GM03348 (cell line): ENCODE data around the gene SHISA6.
"Not testable (repeated sequence)": the region's sequence is repeated elsewhere in the genome, so short reads cannot be mapped to it uniquely, and the experiment has no call there.

Source experiments
- DNase-seq: peaks from one replicate; pipeline ENCODE4 v3.0.0; 2012; ENCODE audit warnings: low spot score

SHISA6 gene

DNA sequence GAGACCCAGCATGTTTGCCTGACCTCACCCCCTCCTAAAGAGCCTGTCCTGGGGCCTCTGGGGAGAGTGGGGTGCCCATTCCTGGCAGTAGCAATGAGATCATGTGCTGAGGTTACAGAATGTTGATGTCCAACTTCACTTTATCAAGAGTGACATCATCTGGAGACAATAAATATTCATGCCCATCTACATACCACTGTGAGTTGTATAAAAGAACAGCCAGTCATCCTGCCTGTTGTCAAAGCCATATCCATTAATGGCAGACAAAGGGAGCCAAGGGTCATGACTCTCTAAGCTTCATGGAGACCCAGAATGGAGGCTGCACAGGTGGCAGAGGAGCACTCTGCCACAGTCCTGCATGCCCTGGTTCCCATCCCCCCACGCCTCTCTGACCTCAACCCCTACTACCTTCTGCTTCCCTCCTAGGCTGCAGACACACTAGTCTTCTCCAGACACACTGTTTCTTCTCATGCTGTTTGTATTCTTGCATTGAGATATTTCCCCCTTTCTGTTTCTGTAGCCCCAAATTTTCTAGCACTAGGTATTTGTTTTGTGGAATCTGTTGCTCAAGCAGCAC is 27.1 kb downstream of the SHISA6 start:
- no peak for DNase-seq

DNA sequence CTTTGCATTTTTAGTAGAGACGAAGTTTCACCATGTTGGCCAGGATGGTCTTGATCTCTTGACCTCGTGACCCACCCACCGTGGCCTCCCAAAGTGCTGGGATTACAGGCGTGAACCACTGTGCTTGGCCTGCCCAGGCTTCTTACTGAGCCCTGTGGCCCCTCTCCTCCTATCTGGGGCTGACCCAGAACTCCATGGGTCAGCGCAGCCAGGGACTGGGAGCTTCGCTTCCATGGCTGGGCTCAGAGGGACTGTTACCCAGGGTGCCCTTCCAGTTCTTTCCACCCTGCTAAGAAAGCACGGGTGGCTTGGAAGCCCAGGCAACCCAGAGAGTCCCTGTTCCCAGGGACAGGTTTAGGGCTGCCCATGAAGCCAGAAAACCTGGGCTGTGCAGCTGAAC is 28.2 kb downstream of the SHISA6 start:
- DNase-seq = no peak

DNA sequence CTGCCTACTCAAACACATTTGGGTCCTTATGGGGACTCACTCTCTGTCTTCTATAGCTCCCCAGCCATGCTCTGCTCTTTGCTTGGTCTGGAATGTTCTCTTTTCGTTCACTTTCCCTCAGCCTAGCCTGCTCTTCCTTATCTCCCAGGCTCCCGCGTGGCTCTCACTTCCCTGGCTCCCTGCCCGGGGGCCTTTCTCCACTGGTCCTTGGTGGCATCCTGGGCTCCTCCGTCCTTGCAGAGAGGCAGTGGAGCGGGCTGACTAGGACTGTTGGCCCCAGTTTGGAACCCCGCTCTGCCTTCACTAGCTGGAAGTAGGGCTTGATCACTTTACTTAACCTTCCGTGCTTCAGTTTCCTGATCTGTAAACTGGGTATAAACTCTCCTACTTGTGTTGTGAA is 31.2 kb downstream of the SHISA6 start:
- no peak for DNase-seq

DNA sequence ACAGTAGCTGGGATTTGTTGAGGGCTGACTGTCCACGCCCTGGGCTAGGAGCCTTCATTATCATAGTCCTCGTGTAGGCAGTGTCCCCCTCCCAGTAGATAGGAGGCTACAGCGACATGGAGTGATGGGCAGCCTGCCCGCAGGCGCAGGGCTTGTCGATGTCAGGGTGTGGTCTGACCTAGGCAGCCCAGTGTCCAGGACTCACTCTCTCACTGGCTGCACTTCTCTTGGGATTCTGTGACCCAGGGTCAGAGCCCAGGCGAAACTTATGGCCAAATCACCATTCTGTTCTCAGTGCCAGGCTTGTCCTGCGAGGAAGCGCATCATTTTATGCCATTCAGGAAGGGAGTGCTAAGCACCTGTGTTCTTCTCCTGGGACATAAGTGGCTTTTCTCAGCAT is 32.6 kb downstream of the SHISA6 start:
- DNase-seq = no peak

DNA sequence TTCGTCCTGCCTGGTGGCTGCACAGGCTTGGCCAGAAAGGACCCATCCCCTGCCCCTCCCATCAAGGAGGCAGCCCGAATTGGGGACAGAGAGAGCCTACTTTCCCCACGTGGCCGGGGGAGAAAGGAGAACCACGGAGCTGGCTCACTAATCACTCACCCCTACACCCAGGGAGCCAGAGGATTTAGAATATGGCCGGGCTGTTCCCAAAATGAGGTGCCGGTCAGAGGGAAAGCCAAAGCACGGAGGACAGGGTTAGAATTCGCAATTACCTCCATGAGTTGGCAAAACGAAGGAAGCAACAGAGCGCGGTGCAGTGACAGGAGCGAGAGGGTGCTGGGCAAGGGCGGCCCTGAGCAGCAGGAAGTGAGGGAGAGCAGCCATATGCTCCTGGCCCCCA is 33.1 kb downstream of the SHISA6 start:
- no peak for DNase-seq

DNA sequence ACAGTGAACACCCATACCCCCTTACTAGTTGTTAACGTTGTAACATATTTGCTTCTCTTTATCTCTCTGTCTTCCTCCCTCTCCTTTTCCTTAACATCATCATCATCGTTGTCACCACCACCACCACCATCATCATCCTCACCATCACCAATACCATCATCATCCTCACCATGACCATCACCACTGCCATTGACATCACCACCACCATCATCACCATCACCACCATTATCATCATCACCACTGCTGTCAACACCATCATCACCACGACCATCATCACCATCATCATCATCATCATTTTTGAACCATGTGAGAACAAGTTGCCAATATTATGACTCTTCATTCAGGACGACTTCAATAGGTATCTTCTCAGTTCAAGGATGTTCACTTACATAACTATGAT is 35.5 kb downstream of the SHISA6 start:
- no peak for DNase-seq

DNA sequence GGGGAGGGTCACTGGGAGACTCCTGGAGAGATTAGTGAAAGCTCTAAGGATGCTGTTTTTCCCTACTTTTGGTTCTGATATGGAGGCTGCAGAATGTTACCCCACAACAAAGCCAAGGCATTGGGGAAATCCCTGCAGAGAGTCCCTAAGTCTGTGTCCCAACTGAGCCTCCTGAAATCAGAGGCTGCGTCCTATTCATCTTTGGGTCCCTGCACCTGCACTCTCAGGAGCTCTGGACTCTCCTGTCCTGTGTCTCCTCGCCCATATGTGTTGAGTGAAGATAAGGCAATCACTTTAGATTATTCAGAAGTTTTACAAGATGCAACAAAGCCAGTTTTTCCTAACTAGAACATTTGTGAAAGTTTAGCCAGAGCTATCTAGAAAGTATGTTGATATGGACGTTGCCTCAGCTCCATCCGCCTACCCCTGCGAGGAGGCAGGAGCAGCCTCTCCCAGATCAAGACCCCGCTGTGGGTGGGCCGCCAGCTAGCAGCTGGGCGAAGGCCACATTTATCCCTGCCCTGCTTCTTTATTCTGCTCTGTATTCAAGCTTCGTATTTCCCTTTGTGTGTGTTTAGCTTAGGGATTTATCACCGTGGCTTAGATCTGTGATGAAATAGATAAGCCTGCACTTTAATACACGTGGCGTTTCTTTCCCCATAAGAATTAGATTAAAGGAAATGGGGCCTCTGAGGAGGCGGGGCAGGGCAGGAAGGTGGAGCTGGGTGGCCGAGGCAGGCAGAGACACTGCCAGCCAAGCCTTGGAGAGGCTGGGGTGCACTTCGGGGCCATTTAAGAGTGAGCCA is 37.4 kb downstream of the SHISA6 start:
- no peak for DNase-seq

DNA sequence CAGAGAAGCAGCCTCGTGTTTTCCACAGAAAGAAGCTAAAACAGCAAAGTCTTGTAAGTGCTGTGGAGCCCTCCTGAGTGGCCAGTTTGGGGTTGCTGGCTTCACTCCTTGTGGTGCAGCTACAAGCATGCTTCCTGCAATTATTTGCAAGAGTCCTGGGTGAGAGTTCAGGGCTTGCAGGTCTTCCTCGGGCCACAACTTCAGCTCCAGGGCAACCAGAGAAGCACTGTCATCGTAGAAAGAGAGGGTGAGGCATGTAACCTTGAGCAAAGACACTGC is 37.9 kb downstream of the SHISA6 start:
- no peak for DNase-seq

DNA sequence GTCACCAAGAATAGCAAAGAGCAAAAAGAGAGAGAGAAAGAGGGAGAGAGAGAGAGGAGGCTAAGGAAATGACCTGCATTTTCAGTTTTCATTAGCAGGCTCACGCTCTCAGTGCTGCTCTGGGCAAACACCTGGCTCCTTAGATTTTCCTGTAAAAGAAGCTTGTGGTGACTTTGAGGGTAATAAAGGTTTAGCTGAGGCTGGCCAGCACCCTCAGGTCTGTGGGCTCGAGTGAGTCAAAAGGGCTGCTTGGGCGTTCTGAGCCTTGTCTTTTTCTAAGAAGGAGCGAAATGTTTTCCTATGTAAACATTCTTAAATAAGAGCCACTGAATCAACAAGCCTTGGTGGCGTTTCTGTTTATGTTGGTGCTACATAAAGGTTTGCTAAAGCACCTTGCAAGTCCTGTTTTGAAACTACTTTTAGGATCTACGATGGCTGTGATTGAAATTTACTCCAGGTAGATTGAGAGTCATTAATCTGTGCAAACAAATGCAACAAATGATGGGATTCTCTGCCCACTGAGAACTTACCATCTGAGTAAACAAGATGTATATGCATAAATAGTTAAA is 38.8 kb downstream of the SHISA6 start:
- no peak for DNase-seq

DNA sequence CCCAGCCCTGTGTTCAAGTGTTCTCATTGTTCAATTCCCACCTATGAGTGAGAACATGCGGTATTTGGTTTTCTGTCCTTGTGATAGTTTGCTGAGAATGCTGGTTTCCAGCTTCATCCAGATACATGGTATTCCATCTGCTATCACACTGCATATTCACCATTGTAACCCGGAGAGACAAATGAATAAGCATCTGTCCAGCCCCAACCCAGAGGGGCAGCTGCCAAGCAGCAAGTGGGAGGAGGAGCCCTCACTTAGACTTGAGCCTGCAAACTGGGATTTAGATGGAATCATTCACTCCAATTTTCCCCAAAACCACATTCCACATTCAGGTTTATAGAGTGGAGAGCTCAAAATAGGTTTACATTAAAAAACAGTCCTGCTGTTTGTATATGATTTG is 41.6 kb downstream of the SHISA6 start:
- no peak for DNase-seq

DNA sequence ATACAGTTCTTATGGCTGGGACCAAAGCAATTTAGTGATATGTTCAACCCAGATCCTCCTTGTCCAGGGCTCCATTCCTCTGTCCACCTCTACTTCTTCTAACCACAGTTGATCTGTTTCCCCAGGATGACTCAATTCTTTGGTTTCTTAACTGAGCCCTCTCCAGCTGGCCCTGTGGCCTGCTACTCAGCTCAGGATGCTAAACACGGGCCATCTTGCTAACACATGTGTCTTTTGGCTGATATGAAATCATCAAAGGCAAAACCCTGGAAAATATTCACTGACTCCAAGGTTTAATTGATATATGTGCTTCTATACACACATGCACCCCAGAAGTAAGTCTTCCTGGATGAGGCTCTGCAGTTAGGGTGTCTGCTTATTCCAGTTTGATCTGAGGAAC is 43.8 kb downstream of the SHISA6 start:
- DNase-seq = no peak

DNA sequence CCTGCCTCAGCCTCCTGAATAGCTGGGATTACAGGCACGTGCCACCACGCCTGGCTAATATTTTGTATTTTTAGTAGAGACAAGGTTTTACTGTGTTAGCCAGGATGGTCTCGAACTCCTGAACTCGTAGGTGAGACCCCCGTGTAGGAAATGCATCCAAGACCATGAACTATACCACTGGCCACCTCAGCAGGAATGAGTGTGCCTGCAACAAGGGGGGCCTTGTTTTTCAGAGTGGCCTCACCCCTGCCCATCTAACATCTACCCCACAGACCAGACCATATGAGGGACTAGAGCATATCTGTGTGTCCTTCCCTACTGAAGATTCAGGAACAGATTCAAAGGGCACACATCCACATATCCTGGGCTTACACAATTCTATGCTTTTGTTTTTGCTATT is 44.9 kb downstream of the SHISA6 start:
- DNase-seq = no peak

DNA sequence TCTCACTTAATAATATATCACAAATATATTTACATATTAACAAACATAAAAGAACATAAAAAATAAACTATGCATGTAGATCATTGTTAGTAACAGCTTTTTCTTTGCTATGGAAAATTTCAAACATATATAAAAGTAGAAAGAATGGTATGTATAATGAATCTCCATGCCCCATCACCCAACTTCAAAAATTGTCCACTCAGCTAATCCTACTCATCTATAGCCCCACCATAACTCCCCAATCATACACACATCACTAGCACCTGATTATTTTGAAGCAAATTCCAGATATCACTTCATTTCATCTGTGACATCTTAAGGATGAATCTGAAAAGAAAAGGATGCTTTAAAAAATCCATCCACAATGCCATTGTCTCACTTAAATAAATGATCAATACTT is 46.8 kb downstream of the SHISA6 start:
- no peak for DNase-seq

DNA sequence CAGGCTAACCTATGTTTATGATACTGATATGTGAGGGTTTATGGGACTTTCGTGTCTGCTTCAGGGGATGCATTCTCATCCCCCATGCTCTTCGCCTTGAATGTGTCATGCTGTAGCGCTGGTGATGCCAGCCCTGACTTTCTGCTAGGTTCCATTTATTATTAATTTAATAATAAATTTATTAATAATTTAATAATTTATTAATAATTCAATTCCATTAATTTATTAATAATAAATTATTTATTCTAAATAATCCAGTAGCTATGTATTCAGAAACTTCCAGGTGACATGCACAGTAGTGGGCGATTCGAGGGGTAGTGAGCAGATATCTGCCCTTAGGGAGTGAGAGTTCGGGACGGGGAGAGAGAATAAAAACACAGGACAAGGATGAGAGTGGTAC is 49.8 kb downstream of the SHISA6 start:
- no peak for DNase-seq

DNA sequence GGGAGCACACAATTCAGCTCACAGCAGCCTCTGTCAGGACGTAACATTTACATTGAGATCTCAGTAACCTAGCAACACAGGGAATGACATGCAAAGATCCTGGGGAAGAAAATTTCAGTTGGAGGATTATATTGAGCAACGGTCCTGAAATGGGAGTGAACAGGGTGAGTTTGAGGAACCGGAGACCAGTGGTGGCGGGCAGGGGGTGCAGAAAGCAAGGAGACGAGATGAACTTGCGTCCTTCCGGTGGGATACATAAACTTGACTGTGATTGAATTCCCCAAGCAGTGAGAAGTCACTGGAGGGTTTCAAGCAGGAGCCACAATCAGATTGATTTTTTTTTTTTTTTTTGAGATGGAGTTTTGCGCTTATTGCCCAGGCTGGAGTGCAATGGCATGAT is 51.5 kb downstream of the SHISA6 start:
- no peak for DNase-seq

DNA sequence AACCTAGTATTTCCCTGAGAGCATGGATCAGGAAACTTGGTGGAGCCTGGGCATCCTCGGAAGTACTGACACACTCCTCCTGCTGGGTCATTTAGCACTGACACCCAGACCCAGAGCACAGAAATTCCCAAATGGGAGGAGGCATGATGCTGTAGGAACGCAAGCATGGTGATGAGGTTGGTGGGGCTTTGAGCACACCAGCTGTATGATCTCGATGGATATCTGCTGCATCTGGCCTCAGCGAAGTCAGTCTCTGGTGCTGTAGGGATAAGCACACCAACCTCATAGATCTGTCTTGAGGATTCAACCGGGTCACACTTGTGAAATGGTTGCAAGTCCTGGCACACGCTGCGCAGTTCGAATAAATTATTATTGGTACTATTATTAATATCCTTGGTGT is 52.5 kb downstream of the SHISA6 start:
- DNase-seq = no peak

DNA sequence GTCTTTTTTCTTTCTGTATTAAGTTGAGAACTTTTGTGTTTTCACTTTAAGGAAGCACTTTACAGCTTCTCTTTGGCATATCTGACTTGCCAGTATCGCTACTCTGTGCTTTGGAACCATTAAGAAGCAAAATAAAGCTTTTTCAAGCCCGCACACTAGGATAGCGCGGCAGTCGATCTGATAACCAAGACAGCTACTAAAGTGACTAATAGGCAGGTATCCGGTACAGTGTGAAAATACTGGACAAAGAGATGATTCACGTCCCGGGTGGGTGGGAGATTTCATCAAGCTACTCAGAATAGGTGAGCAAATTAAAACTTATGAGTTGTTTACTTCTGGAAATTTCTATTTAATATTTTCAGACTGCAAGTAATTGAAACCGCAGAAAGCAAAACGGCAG is 53.8 kb downstream of the SHISA6 start:
- no peak for DNase-seq

DNA sequence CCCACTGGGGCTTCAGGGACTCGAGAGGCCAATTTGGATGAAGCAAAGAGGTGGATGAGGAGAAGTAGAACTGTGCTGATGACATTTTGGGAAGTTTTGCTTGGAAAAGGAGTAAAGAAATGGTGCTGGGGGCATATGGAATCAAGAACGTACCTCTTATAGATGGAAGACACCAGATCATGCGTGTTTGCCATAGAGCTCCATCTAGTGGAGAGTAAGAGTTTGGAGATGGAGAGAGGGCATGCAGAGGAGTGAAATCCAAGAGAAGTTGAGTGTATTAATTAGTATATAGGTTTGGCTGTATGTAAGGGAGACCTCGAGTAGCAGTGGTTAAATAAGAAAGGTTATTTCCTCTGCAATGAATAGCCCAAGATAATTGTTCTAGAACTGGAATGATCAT is 56.0 kb downstream of the SHISA6 start:
- no peak for DNase-seq

DNA sequence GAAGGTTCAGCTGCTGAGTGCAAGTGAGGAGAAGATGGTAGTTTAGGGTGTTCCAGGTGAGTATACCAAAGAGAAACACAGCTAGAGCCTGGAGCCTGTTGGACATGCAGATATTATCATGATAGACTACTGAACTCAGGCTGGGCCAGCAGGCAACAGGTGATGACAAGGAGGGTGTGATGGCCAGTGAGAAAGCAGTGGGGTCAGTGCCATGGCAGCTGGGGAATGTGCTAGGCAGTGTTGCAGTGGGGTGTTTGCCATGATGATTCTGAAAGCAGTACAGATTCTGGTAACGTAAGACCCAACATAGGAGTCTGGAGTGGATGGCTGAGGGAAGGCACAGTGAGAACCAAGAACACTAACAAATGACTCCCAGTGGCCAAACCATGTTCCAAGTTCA is 57.4 kb downstream of the SHISA6 start:
- no peak for DNase-seq

DNA sequence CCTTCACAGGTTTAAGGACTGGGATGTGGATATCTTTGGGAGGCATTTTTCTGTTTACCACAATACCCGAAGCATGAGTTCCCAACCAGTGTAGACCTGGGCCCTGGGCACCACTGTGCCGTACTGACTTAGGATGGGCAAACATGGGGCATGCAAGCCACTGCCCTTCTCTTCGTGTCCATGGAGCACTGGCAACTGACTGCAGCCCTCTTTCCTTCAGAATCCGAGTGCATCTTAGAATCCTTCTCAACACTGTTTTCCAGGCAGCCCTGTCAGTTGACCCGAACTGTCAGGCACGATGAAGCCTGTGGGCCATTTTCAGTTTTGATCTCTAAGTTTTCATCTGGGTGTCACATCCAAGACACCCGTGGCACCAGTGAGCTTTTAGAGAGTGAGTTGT is 59.2 kb downstream of the SHISA6 start:
- DNase-seq = no peak

DNA sequence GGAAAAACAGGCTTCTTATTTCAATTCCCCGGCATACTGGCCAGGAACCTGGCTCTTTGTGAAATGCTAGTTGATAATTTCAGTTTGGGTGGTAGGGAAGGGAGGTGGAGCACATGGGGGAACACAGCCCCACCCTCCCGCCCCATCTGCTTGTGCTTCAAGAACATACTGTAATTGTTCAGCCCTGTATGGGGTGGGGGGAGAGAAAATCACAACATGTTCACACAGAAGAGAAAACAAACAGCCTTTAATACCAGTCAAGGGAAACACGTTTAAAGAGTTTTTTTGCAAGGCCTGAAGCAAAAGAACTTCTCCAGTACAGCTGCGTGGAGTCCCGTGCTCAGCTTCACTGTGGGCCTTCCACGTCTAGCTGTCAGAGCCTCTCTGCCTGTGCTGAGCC is 59.7 kb downstream of the SHISA6 start:
- no peak for DNase-seq

DNA sequence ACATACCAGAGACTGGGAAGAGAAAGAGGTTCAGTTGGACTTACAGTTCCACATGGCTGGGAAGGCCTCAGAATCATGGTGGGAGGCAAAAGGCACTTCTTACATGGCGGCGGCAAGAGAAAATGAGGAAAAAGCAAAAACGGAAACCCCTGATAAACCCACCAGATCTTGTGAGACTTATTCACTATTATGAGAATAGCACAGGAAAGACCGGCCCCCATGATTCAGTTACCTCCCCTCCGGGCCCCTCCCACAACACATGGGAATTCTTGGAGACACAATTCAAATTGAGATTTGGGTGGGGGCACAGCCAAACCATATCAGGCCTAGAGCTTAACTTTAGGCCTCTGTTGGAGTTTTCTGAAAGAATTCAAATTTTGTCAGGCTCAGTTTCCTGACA is 60.9 kb downstream of the SHISA6 start:
- not testable (repeated sequence) for DNase-seq

DNA sequence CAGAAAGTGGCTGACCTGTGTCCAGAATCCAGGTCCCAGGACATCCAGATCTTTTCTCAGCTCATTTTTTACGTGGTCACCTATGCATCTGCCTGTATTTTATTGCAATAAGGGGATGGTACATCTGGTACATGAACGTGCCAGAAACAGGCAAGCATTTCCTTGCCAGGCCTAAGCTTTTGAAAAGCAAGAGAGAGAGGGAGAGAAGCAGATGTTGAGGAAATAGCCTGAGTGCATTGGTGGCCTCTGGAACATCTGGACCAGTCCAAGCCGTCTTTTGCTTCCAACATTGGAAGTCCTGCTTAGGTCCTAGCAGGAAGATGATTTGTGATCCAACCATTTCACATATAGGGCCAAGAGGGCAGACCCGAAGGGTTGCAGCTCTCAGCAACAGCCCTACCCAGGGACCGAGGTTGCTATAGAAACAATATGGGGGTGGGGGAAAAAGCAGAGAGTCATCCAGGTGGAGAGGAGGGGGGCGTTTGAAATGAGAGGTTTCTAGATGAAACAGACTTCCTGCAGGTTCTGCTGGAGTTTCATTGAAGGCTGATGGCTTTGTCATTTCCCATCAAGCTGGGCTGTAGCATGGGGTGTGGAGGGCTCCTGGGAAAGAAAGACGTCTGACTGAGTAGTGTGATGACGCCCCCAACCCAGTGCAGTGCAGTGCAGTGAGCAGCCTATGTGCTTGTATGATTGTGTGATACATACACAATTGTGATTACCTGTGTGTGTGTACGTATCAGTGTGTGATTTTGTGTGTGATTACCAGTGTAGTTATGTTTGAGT is 61.6 kb downstream of the SHISA6 start:
- DNase-seq = no peak
